H9 (cell line): ENCODE data around the gene AMOTL1. TPM values are rescaled to one million over a fixed set of nuclear protein-coding genes. Genes with fewer than 3 reads are reported as not detected.

Experiments used
- DNase-seq: peaks from one replicate; pipeline ENCODE4 v3.0.0-alpha.2; 2017
- H2AFZ ChIP-seq: one replicate; pipeline ENCODE4 v1.6.1; 2013; ENCODE audit warnings: mild to moderate bottlenecking, low read length, control low read depth, moderate library complexity
- H2AK5ac ChIP-seq: 2 replicates; pipeline ENCODE4 v1.6.1; 2013; ENCODE audit warnings: low read length, control low read depth, mixed read lengths; ENCODE audit not compliant: insufficient read length
- H2BK120ac ChIP-seq: one replicate; pipeline ENCODE4 v1.6.1; 2013; ENCODE audit warnings: low read depth, mild to moderate bottlenecking, low read length, control low read depth, inconsistent platforms; ENCODE audit not compliant: poor library complexity, severe bottlenecking
- H2BK12ac ChIP-seq: 2 replicates; pipeline ENCODE4 v1.6.1; 2013; ENCODE audit warnings: low read length, control low read depth, mixed read lengths, low read depth; ENCODE audit not compliant: insufficient read length
- H2BK15ac ChIP-seq: 2 replicates; pipeline ENCODE4 v1.6.1; 2013; ENCODE audit warnings: low read depth, low read length, control low read depth
- H2BK20ac ChIP-seq: one replicate; pipeline ENCODE4 v1.6.1; 2013; ENCODE audit warnings: low read depth, mild to moderate bottlenecking, low read length, control low read depth, inconsistent platforms; ENCODE audit not compliant: poor library complexity, severe bottlenecking
- H2BK5ac ChIP-seq: 2 replicates; pipeline ENCODE4 v1.6.1; 2013; ENCODE audit warnings: low read length, control low read depth, mixed read lengths; ENCODE audit not compliant: insufficient read length
- H3K14ac ChIP-seq: 2 replicates; pipeline ENCODE4 v1.6.1; 2013; ENCODE audit warnings: low read length, control low read depth; ENCODE audit not compliant: insufficient read depth
- H3K18ac ChIP-seq: 2 replicates; pipeline ENCODE4 v1.6.1; 2013; ENCODE audit warnings: low read depth, mild to moderate bottlenecking, mixed read lengths, low read length, control low read depth; ENCODE audit not compliant: insufficient read length
- H3K23ac ChIP-seq: 2 replicates; pipeline ENCODE4 v1.6.1; 2013; ENCODE audit warnings: low read length, control low read depth, mixed read lengths, low read depth; ENCODE audit not compliant: insufficient read length
- H3K23me2 ChIP-seq: 2 replicates; pipeline ENCODE4 v1.6.1; 2013; ENCODE audit warnings: low read depth, mild to moderate bottlenecking, mixed read lengths, low read length, control low read depth; ENCODE audit not compliant: insufficient read length, poor library complexity, severe bottlenecking
- H3K27ac ChIP-seq: 2 replicates; pipeline ENCODE4 v1.5.1; 2013; ENCODE audit warnings: low read length, control low read depth, mixed read lengths, low read depth; ENCODE audit not compliant: insufficient read length
- H3K27me3 ChIP-seq: 2 replicates; pipeline ENCODE4 v1.6.1; 2013; ENCODE audit warnings: low read length, control low read depth, inconsistent platforms; ENCODE audit not compliant: insufficient read depth
- H3K4ac ChIP-seq: 2 replicates; pipeline ENCODE4 v1.6.1; 2013; ENCODE audit warnings: low read depth, mild to moderate bottlenecking, control low read depth, inconsistent platforms, low read length, moderate library complexity
- H3K4me1 ChIP-seq: 2 replicates; pipeline ENCODE4 v1.6.1; 2013; ENCODE audit warnings: low read length, control low read depth, inconsistent platforms; ENCODE audit not compliant: insufficient read depth
- H3K4me2 ChIP-seq: 2 replicates; pipeline ENCODE4 v1.6.1; 2013; ENCODE audit warnings: low read length, control low read depth, mixed read lengths; ENCODE audit not compliant: insufficient read length, insufficient read depth
- H3K56ac ChIP-seq: 2 replicates; pipeline ENCODE4 v1.6.1; 2013; ENCODE audit warnings: low read depth, mild to moderate bottlenecking, mixed read lengths, low read length, control low read depth; ENCODE audit not compliant: insufficient read length
- H3K79me1 ChIP-seq: 2 replicates; pipeline ENCODE4 v1.6.1; 2013; ENCODE audit warnings: low read depth, mild to moderate bottlenecking, moderate library complexity, low read length, control low read depth, inconsistent platforms; ENCODE audit not compliant: insufficient read depth, poor library complexity, severe bottlenecking
- H3K79me2 ChIP-seq: 2 replicates; pipeline ENCODE4 v1.6.1; 2013; ENCODE audit warnings: low read length, control low read depth, inconsistent platforms; ENCODE audit not compliant: insufficient read depth
- H3K9ac ChIP-seq: 2 replicates; pipeline ENCODE4 v1.6.1; 2013; ENCODE audit warnings: low read length, control low read depth, mixed read lengths; ENCODE audit not compliant: insufficient read length; ENCODE audit errors: extremely low read depth
- H3K9me3 ChIP-seq: one replicate; pipeline ENCODE4 v1.6.1; 2013; ENCODE audit warnings: low read depth, low read length, inconsistent platforms; ENCODE audit not compliant: control insufficient read depth
- H3T11ph ChIP-seq: one replicate; pipeline ENCODE4 v1.6.1; 2013; ENCODE audit warnings: mild to moderate bottlenecking, low read length, control low read depth, inconsistent platforms
- H4K20me1 ChIP-seq: one replicate; pipeline ENCODE4 v1.6.1; 2013; ENCODE audit not compliant: control insufficient read depth, insufficient read length, insufficient read depth
- H4K5ac ChIP-seq: 2 replicates; pipeline ENCODE4 v1.6.1; 2013; ENCODE audit warnings: low read depth, mild to moderate bottlenecking, mixed read lengths, low read length, control low read depth; ENCODE audit not compliant: insufficient read length
- H4K8ac ChIP-seq: replicated peaks from 2 replicates; pipeline ENCODE4 v1.6.1; 2013; ENCODE audit warnings: low read length, control low read depth, mixed read lengths, low read depth; ENCODE audit not compliant: insufficient read length
- H4K91ac ChIP-seq: 2 replicates; pipeline ENCODE4 v1.6.1; 2013; ENCODE audit warnings: low read depth, mild to moderate bottlenecking, moderate library complexity, mixed read lengths, low read length, control low read depth; ENCODE audit not compliant: insufficient read length
- H3K27ac Mint-ChIP-seq, 3 experiments: 2 replicates in 2 of 3; 3 replicates in 1 of 3; pipeline ENCODE4 v1.8.0; 2020 to 2021; ENCODE audit warnings: mixed read lengths in 3 of 3, mild to moderate bottlenecking in 1 of 3, moderate library complexity in 1 of 3
- H3K27me3 Mint-ChIP-seq: 2 replicates; pipeline ENCODE4 v1.8.0; 2021; ENCODE audit warnings: low read depth, mild to moderate bottlenecking, moderate library complexity, mixed read lengths
- H3K36me3 Mint-ChIP-seq, 3 experiments: 2 replicates in 2 of 3; 3 replicates in 1 of 3; pipeline ENCODE4 v1.8.0; 2020 to 2021; ENCODE audit warnings: low read depth in 3 of 3, mixed read lengths in 3 of 3; ENCODE audit not compliant: insufficient read depth in 1 of 3
- H3K4me1 Mint-ChIP-seq, 2 experiments: 2 replicates each; pipeline ENCODE4 v1.8.0; 2020; ENCODE audit warnings: mixed read lengths in 2 of 2
- H3K4me3 Mint-ChIP-seq, 2 experiments: 2 replicates in 1 of 2; 3 replicates in 1 of 2; pipeline ENCODE4 v1.8.0; 2020 to 2021; ENCODE audit warnings: mild to moderate bottlenecking in 2 of 2, mixed read lengths in 2 of 2, moderate library complexity in 1 of 2
- H3K9me3 Mint-ChIP-seq, 2 experiments: 2 replicates in 1 of 2; 3 replicates in 1 of 2; pipeline ENCODE4 v1.8.0; 2020; ENCODE audit warnings: mild to moderate bottlenecking in 2 of 2, mixed read lengths in 2 of 2, moderate library complexity in 1 of 2
- CTCF ChIP-seq: fragments of 200-600 bp; sonication (generic); conservative IDR thresholded peaks from 3 replicates; pipeline ENCODE4 v1.8.0; 2021; ENCODE audit warnings: antibody characterized with exemption, mild to moderate bottlenecking
- WGBS: extraction: QIAGEN DNeasy Blood & Tissue Kit; methylation state at CpG from one replicate; pipeline ENCODE4 v1.1.7; 2013; ENCODE audit warnings: missing lambda C conversion rate, low lambda C conversion rate, mixed read lengths; ENCODE audit not compliant: insufficient read length; ENCODE audit errors: extremely low coverage; 5-methylcytosine and 5-hydroxymethylcytosine counted together
- total RNA-seq: library from RNA; stranded (reverse); gene quantifications from 2 replicates; pipeline ENCODE4 v1.2.1, GENCODE V29; 2021

Gene AMOTL1
- total RNA-seq, 1 experiment from 2014 or later: 18.5 TPM

- H3K27ac ChIP-seq: no peak overlapping the region
- no peak for TF ChIP-seq CTCF
- no peaks in the 10 kb centered on the region for H3K9me3 ChIP-seq
- no peak overlapping the region for H2AFZ ChIP-seq
- no peak overlapping the region for H2BK12ac ChIP-seq
- no peak overlapping the region for H3K18ac ChIP-seq
- H3K4me1 ChIP-seq: no peaks in the 10 kb centered on the region; the same call in none of the 2 replicates
- H4K5ac ChIP-seq: no peak overlapping the region
- no peak overlapping the region for H3T11ph ChIP-seq
- no peak overlapping the region for H2AK5ac ChIP-seq
- no peak overlapping the region for H2BK5ac ChIP-seq
- no peaks in the 10 kb centered on the region for H3K27me3 ChIP-seq
- Mint-ChIP-seq H3K4me3 (no peak overlapping the region; a peak in 1 of 5 replicates), H3K27ac (no peak overlapping the region; a peak in 1 of 7 replicates), H3K36me3 (no peaks in the 10 kb centered on the region; a peak in 1 of 7 replicates), H3K9me3 (no peaks in the 10 kb centered on the region), H3K27me3 (no peaks in the 10 kb centered on the region), H3K4me1 (peaks cover 31 to 36% of the 10 kb centered on the region in 2 experiments)
- H4K8ac ChIP-seq: no peak overlapping the region
- peaks cover under 1% of the 10 kb centered on the region for H3K79me1 ChIP-seq
- H4K20me1 ChIP-seq: no peaks in the 10 kb centered on the region
- H3K4ac ChIP-seq: no peak overlapping the region
- H4K91ac ChIP-seq: no peak overlapping the region
- DNase-seq: no peak
- no peaks in the 10 kb centered on the region for H3K23me2 ChIP-seq
- no peak overlapping the region for H3K56ac ChIP-seq
- H3K23ac ChIP-seq: no peak overlapping the region
- H2BK120ac ChIP-seq: no peak overlapping the region
- H3K4me2 ChIP-seq: no peak overlapping the region
- no peak overlapping the region for H3K9ac ChIP-seq
- H3K79me2 ChIP-seq: peaks cover 3% of the 10 kb centered on the region; the same call in 1 of the 2 replicates
- no CpG with 5 or more reads among the region's 1 CpG for WGBS
- no peak overlapping the region for H2BK20ac ChIP-seq
- no peak overlapping the region for H2BK15ac ChIP-seq
- H3K14ac ChIP-seq: no peak overlapping the region
These were observed 13.7 kb downstream of the AMOTL1 start for GRCh38 chr11:94781837-94782236.
